NCI-H524 (cell line): ENCODE results near the gene SMIM1.
A peak's percentile ranks its signal among the peaks of the same experiment; 100 is the strongest.
"Not testable (repeated sequence)": the region's sequence is repeated elsewhere in the genome, so short reads cannot be mapped to it uniquely, and the experiment has no call there.

Experiments
- DNase-seq, 2 experiments: peaks; one replicate each; lab custom pipeline; 2025; lab: John Stamatoyannopoulos, UW

The SMIM1 gene

DNA sequence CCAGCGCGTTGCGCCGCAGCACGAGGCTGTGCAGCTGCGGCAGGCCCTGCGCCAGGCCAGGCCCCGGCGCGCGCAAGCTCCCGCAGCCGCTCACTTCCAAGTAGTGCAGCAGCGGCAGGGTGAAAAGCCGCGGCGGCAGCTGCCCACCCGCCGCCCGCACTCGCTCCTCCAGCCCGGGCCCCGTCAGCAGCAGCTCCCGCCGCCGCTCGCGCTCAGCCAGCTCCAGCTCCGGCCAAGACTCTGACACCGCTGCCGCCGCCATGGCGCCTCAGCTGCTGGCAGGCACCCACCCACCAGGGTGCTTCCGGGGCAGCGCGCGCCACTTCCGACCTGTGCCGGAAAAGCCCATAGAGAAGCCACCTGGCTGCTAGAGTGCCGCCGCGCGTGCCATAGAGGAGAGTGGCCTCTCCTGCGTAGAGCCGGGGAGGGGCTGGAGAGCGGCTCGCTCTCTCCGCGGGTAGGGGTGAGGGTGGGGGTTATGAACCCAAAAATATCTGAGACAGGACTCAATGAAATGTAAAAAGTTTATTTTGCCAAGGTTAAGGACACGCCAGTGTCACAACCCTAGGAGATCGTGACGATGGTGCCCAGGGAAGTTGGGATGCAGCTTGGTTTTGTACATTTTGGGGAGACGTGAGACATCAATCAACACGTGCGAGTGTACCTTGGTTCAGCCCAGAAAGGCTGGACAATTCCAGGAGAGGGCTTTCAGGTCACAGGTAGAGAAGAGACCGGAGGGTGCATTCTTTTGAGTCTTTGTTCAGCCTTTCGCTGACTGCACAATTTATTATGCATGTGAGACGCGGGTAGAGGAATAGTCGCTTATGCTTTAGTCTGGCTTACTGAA is 23.9 kb downstream of the SMIM1 start, which contains the start of gene LRRC47:
Gene LRRC47, minus strand, starts transcription at position 284 of the 847 bp plus-strand sequence. Its CDS starts 22 bp downstream, at position 262.
- peak; percentile 76 to 81 for DNase-seq

DNA sequence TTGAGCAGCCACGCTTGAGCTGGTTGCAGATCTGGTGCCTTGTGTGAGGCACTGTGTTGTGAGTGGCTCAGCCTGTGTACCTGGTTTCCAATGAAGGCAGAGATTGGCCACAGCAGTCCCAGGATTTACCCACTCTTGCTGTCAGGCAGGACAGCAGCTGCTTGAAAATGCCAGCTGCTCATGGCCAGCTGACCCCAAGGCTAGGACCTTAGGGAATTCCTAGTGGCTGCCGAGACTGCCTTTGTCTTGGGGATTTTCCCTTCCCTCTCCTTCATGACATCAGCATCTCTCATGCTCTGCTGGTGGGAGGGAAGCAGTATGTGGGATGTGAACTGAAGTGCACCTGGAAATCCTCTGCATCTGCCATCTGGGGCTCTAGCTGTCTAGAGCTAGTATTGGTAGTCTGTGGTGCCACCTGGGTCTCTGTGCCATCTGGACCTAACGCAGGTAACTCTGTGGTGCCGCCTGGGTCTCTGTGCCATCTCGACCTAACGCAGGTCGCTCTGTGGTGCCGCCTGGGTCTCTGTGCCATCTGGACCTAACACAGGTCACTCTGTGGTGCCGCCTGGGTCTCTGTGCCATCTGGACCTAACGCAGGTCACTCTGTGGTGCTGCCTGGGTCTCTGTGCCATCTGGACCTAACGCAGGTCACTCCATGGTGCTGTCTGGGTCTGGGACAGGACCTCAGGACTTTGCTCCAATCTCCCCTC is 27.6 kb downstream of the SMIM1 start:
- peak; percentile 75 to 90 for DNase-seq

DNA sequence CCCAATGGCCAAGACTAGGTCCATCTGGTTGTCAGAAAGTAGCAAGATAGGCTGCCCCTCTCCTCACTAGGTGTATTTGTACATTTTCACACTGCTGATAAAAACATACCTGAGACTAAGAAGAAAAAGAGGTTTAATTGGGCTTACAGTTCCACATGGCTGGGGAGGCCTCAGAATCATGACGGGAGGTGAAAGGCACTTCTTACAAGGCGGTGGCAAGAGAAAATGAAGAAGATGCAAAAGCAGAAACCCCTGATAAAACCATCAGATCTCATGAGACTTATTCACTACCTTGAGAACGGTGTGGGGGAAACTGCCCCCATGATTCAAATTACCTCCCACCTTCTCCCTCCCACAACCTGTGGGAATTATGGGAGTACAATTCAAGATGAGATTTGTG is 28.2 kb downstream of the SMIM1 start:
- DNase-seq, result not testable (repeated sequence)

- DNase-seq, result no peak
Measured at GRCh38 chr1:3803905-3804626, 31.5 kb downstream of the SMIM1 start.

GRCh38 chr1:3804627-3804944 is 32.0 kb downstream of the SMIM1 start:
- not testable (repeated sequence) for DNase-seq

DNA sequence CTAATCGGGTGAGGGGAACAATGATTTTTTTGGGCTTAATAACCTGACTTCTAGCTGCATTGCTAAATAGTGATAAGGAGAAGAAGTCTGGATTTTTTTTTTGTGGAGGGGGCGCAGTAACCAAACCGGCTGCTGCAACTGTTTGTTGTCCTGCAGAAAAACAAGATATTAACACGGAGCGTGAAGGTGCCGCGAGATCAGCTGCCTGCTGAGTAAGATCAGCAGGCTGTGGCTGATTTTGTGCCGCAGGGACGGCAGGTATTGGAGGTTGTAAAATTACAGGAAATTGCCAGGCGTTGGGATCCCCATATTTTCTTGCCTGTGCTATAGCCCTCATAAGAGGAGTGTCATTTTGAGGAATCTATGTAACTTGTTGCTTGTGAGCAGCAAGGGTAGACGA is 32.5 kb downstream of the SMIM1 start:
- no peak for DNase-seq

DNA sequence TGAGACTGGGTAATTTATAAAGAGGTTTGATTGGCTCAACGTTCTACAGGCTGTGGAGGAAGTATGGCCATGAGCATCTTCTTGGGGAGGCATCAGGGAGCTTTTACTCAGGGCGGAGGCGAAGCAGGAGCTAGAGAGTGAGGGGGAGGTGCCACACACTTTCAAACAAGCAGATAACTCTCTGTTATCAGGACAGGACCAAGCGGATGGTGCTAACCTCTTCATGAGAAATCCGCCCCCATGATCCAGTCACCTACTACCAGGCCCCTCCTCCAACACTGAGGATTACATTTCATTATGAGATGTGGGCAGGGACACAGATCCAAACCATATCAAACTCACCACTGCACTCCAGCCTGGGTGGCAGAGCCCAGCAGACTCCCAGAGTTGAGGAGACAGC is 35.2 kb downstream of the SMIM1 start:
- DNase-seq, result no peak

- DNase-seq, result no peak
Measured at GRCh38 chr1:3809680-3810079, 37.1 kb downstream of the SMIM1 start.

- not testable (repeated sequence) for DNase-seq
Measured at GRCh38 chr1:3810149-3810761, 37.7 kb downstream of the SMIM1 start.

GRCh38 chr1:3811595-3811911 is 39.0 kb downstream of the SMIM1 start:
- no peak for DNase-seq

GRCh38 chr1:3814065-3814464 is 41.5 kb downstream of the SMIM1 start:
- no peak for DNase-seq

- DNase-seq, result no peak
Measured at GRCh38 chr1:3814771-3815561, 42.4 kb downstream of the SMIM1 start.

DNA sequence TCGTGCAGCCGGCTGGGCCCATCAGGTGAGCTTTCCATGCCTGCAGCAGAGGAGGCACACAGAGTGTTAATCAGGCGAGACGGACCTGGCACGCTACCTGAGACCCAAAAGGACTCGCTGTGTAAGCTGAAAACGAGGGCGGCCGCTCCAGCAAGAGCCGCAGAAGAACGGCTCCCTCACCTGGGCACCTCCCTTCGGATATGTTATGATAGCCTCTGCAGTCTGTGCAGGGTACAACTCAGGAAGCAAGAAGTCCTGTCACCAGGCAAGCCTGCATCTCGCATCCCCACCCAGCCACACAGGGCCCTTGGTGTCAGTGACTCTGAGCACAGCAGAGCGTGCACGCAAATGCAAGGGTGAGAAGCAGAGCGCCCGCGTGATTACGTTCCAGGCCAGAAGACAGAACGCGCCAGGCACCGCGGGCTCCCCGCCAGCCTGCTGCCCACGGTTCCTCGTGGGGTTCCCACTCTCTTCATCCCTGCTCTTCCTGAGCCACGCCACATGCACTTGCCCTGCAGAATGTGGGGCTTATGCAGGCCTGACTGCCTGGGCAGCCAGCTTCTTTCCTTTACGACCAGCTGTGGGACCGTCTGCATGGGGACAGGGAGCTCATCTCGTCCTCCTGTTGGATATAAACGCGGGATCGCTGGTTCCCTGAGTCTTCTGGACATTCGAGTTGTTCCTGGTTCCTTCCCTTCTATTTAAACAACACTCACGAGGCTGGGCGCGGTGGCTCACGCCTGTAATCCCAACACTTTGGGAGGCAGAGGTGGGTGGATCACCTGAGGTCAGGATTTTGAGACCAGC is 44.0 kb downstream of the SMIM1 start:
- DNase-seq, result no peak

DNA sequence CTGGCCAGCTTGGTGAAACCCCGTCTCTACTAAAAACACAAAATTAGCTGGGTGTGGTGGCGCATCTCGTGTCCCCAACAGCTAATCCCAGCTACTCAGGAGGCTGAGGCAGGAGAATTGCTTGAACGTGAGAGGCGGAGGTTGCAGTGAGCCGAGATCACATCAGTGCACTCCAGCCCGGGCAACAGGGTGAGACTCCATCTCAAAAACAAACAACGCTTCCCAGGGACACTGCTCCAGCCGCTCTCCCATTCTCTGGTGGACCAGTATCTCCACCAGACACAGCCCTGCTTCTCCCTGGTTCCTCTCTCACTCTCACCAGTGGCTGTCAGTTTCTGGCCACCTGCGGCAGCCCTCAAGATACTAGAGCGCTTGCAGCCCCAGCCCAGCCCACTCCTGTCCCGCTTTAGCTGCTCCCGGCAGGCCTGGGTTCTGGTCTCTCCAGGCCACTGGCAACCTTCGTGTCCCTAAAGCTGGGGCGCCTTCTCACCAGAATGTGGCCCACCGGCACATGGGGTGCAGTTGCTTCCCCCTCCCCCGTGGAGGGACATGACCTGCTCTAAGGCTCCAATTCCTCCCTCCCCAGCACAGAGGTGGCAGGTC is 44.7 kb downstream of the SMIM1 start:
- DNase-seq, result no peak

DNA sequence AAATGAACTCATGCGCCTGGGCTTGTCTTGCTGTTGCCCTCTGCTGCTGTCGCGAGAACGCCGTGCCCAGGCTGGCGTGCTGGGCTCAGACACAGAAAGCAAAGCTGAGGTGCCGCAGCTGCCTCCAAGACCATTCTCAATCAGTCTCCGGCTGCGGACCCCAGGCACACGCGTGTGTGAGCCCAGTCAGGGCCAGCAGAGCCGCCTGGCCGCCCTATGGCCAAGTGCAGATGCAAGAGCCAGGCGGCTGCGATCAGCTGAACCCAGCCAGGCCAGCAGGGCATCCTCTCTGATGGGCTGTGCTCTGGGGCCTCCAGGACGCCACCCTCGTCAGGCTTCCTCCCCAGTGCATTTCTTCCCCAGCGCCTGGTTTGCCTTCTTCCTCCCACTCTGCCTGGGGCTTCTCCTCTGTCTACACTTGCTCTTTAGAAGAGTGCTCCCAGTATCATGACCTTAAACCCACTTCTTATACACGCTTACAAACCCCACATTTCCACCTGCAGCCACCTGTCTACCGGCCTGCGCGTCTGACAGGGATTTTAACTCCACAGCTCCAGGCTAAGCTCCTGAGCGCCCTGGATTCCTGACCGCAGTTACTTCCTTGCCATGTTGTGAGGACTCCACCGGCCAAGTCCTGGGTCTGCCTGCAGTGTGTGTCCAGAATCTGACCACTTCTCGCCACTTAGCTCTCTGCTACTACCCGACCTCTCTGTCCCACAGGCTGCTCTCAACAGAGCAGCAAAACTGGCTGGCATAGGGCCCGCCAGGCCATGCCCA is 45.5 kb downstream of the SMIM1 start:
- DNase-seq, result no peak

GRCh38 chr1:3819771-3820200 is 47.2 kb downstream of the SMIM1 start:
- peak in 1 of 2 experiments; percentile 13 for DNase-seq

DNA sequence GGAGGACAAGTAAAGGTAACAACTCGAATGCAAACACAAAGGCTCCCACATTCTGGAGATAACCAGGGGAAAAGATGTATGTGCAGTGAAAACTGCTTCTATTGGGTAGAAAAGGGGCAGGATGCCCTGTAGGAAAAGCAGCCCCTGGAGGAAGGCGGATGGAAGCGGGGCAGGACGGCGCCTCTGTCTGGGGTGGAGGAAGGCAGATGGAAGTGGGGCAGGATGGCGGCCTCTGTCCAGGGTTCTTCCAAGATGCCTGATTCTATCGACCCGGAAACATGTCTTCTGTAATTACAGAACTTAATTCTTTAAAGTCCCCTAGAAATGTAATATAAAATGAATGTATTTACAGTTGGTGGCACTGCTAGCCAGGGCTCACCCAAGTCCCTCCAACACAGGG is 47.8 kb downstream of the SMIM1 start:
- DNase-seq, result no peak

GRCh38 chr1:3821004-3821403 is 48.5 kb downstream of the SMIM1 start:
- DNase-seq, result peak; percentile 77 to 90

- DNase-seq, result peak; percentile 44 to 75
Measured at GRCh38 chr1:3821447-3821846, 48.9 kb downstream of the SMIM1 start.
